ENCODE results near the gene KLHL17. TPM values are rescaled to one million over a fixed set of nuclear protein-coding genes. Genes with fewer than 3 reads are reported as not detected.

KLHL17 gene
- total RNA-seq, 1 donor from 2014 or later = 1.0 TPM

- no peaks in the 10 kb centered on the region for H3K9me3 ChIP-seq (ENCODE audit: control insufficient read depth in 3 of 3, low read length in 3 of 3)
- peaks cover 67 to 88% (median 70%) of the 10 kb centered on the region in 3 donors for H3K27me3 ChIP-seq (ENCODE audit: control insufficient read depth in 3 of 3, insufficient read depth in 3 of 3, low read length in 3 of 3)
- H3K36me3 ChIP-seq (ENCODE audit: control insufficient read depth in 3 of 3, insufficient read depth in 3 of 3, low read length in 3 of 3) = no peaks in the 10 kb centered on the region
- peak within 1 kb of the TSS; percentile 27 to 66 (median 45) for H3K9ac ChIP-seq (ENCODE audit: low read depth in 1 of 3, low read length in 3 of 3)
- H3K4me1 ChIP-seq (ENCODE audit: control insufficient read depth in 3 of 3, insufficient read depth in 3 of 3, low read length in 3 of 3) = peaks cover 27 to 42% (median 36%) of the 10 kb centered on the region in 3 donors
- peak within 1 kb of the TSS; percentile 35 to 68 (median 62) for H3K4me3 ChIP-seq (ENCODE audit: low read length in 3 of 3)
- no peak within 1 kb of the TSS for H3K27ac ChIP-seq (ENCODE audit: low read depth, low read length)
These were observed 37.0 kb upstream of the KLHL17 start, which contains the start of gene SAMD11 for GRCh38 chr1:923131-923990. Gene SAMD11, plus strand, starts transcription at chr1:923923. Its CDS starts 509 bp downstream, at chr1:924432.

GRCh38 chr1:923991-924655 lies 36.3 kb upstream of the KLHL17 start:
- no peak overlapping the region for H3K27ac ChIP-seq (ENCODE audit: low read depth, low read length)
- no peaks in the 10 kb centered on the region for H3K36me3 ChIP-seq (ENCODE audit: control insufficient read depth in 3 of 3, insufficient read depth in 3 of 3, low read length in 3 of 3)
- H3K4me1 ChIP-seq (ENCODE audit: control insufficient read depth in 3 of 3, insufficient read depth in 3 of 3, low read length in 3 of 3) = peaks cover 27 to 42% (median 36%) of the 10 kb centered on the region in 3 donors
- no peaks in the 10 kb centered on the region for H3K9me3 ChIP-seq (ENCODE audit: control insufficient read depth in 3 of 3, low read length in 3 of 3)
- H3K9ac ChIP-seq (ENCODE audit: low read depth in 1 of 3, low read length in 3 of 3) = peak overlapping the region in 1 of 3 donors; percentile 45
- H3K27me3 ChIP-seq (ENCODE audit: control insufficient read depth in 3 of 3, insufficient read depth in 3 of 3, low read length in 3 of 3) = peaks cover 62 to 85% (median 65%) of the 10 kb centered on the region in 3 donors
- H3K4me3 ChIP-seq (ENCODE audit: low read length in 3 of 3) = peak overlapping the region in 2 of 3 donors; percentile 43 to 60

- H3K4me1 ChIP-seq (ENCODE audit: control insufficient read depth in 3 of 3, insufficient read depth in 3 of 3, low read length in 3 of 3) = peaks cover 26 to 41% (median 36%) of the 10 kb centered on the region in 3 donors
- no peaks in the 10 kb centered on the region for H3K9me3 ChIP-seq (ENCODE audit: control insufficient read depth in 3 of 3, low read length in 3 of 3)
- H3K4me3 ChIP-seq (ENCODE audit: low read length in 3 of 3) = peak overlapping the region; percentile 14 to 60 (median 43)
- peak overlapping the region in 1 of 3 donors; percentile 45 for H3K9ac ChIP-seq (ENCODE audit: low read depth in 1 of 3, low read length in 3 of 3)
- H3K36me3 ChIP-seq (ENCODE audit: control insufficient read depth in 3 of 3, insufficient read depth in 3 of 3, low read length in 3 of 3) = no peaks in the 10 kb centered on the region
- peaks cover 62 to 83% (median 64%) of the 10 kb centered on the region in 3 donors for H3K27me3 ChIP-seq (ENCODE audit: control insufficient read depth in 3 of 3, insufficient read depth in 3 of 3, low read length in 3 of 3)
- H3K27ac ChIP-seq (ENCODE audit: low read depth, low read length) = no peak overlapping the region
These were observed 35.5 kb upstream of the KLHL17 start for GRCh38 chr1:924656-925560.

- Histone ChIP-seq H3K4me3 (ENCODE audit: low read length in 3 of 3) (peak overlapping the region in 1 of 3 donors; percentile 5), H3K27ac (ENCODE audit: low read depth, low read length) (no peak overlapping the region), H3K27me3 (ENCODE audit: control insufficient read depth in 3 of 3, insufficient read depth in 3 of 3, low read length in 3 of 3) (peaks cover 57 to 80% (median 59%) of the 10 kb centered on the region in 3 donors), H3K9me3 (ENCODE audit: control insufficient read depth in 3 of 3, low read length in 3 of 3) (no peaks in the 10 kb centered on the region), H3K9ac (ENCODE audit: low read depth in 1 of 3, low read length in 3 of 3) (no peak overlapping the region), H3K4me1 (ENCODE audit: control insufficient read depth in 3 of 3, insufficient read depth in 3 of 3, low read length in 3 of 3) (peaks cover 17 to 32% (median 27%) of the 10 kb centered on the region in 3 donors), H3K36me3 (ENCODE audit: control insufficient read depth in 3 of 3, insufficient read depth in 3 of 3, low read length in 3 of 3) (no peaks in the 10 kb centered on the region)
These were observed 34.6 kb upstream of the KLHL17 start for GRCh38 chr1:925561-926421.

GRCh38 chr1:927234-927633 lies 33.1 kb upstream of the KLHL17 start:
- H3K27me3 ChIP-seq (ENCODE audit: control insufficient read depth in 3 of 3, insufficient read depth in 3 of 3, low read length in 3 of 3) = peaks cover 61 to 82% (median 66%) of the 10 kb centered on the region in 3 donors
- no peak overlapping the region for H3K9ac ChIP-seq (ENCODE audit: low read depth in 1 of 3, low read length in 3 of 3)
- peaks cover 9 to 22% (median 18%) of the 10 kb centered on the region in 3 donors for H3K4me1 ChIP-seq (ENCODE audit: control insufficient read depth in 3 of 3, insufficient read depth in 3 of 3, low read length in 3 of 3)
- no peak overlapping the region for H3K27ac ChIP-seq (ENCODE audit: low read depth, low read length)
- H3K4me3 ChIP-seq (ENCODE audit: low read length in 3 of 3) = no peak overlapping the region
- H3K9me3 ChIP-seq (ENCODE audit: control insufficient read depth in 3 of 3, low read length in 3 of 3) = no peaks in the 10 kb centered on the region
- no peaks in the 10 kb centered on the region for H3K36me3 ChIP-seq (ENCODE audit: control insufficient read depth in 3 of 3, insufficient read depth in 3 of 3, low read length in 3 of 3)

GRCh38 chr1:927748-928147 lies 32.6 kb upstream of the KLHL17 start:
- peaks cover 63 to 81% (median 66%) of the 10 kb centered on the region in 3 donors for H3K27me3 ChIP-seq (ENCODE audit: control insufficient read depth in 3 of 3, insufficient read depth in 3 of 3, low read length in 3 of 3)
- no peak overlapping the region for H3K9ac ChIP-seq (ENCODE audit: low read depth in 1 of 3, low read length in 3 of 3)
- no peaks in the 10 kb centered on the region for H3K36me3 ChIP-seq (ENCODE audit: control insufficient read depth in 3 of 3, insufficient read depth in 3 of 3, low read length in 3 of 3)
- no peak overlapping the region for H3K4me3 ChIP-seq (ENCODE audit: low read length in 3 of 3)
- H3K9me3 ChIP-seq (ENCODE audit: control insufficient read depth in 3 of 3, low read length in 3 of 3) = no peaks in the 10 kb centered on the region
- H3K4me1 ChIP-seq (ENCODE audit: control insufficient read depth in 3 of 3, insufficient read depth in 3 of 3, low read length in 3 of 3) = peaks cover 9 to 18% (median 17%) of the 10 kb centered on the region in 3 donors
- no peak overlapping the region for H3K27ac ChIP-seq (ENCODE audit: low read depth, low read length)

GRCh38 chr1:928825-929661 lies 31.3 kb upstream of the KLHL17 start:
- no peak overlapping the region for H3K4me3 ChIP-seq (ENCODE audit: low read length in 3 of 3)
- H3K4me1 ChIP-seq (ENCODE audit: control insufficient read depth in 3 of 3, insufficient read depth in 3 of 3, low read length in 3 of 3) = peaks cover 3 to 10% (median 8%) of the 10 kb centered on the region in 3 donors
- H3K36me3 ChIP-seq (ENCODE audit: control insufficient read depth in 3 of 3, insufficient read depth in 3 of 3, low read length in 3 of 3) = no peaks in the 10 kb centered on the region
- no peak overlapping the region for H3K27ac ChIP-seq (ENCODE audit: low read depth, low read length)
- peaks cover 60 to 84% (median 72%) of the 10 kb centered on the region in 3 donors for H3K27me3 ChIP-seq (ENCODE audit: control insufficient read depth in 3 of 3, insufficient read depth in 3 of 3, low read length in 3 of 3)
- no peaks in the 10 kb centered on the region for H3K9me3 ChIP-seq (ENCODE audit: control insufficient read depth in 3 of 3, low read length in 3 of 3)
- H3K9ac ChIP-seq (ENCODE audit: low read depth in 1 of 3, low read length in 3 of 3) = no peak overlapping the region
